Upper lobe of right lung (tissue), 1 donor: ENCODE data around the gene SPOCK1. TPM values are rescaled to one million over a fixed set of nuclear protein-coding genes. Genes with fewer than 3 reads are reported as not detected.

Experiments used
- ATAC-seq: fragments of 200-7000 bp; cut with Tn5 transposase; one replicate; pipeline ENCODE4 v1.9.1; 2020; ENCODE audit warnings: mild to moderate bottlenecking, moderate library complexity
- DNase-seq: peaks from one replicate; pipeline ENCODE4 v3.0.0-alpha.2; 2020
- H3K27ac ChIP-seq: fragments of 200-600 bp; one replicate; pipeline ENCODE4 v1.8.0; 2022
- H3K27me3 ChIP-seq: fragments of 200-600 bp; one replicate; pipeline ENCODE4 v1.8.0; 2022; ENCODE audit warnings: mild to moderate bottlenecking
- H3K36me3 ChIP-seq: fragments of 200-600 bp; one replicate; pipeline ENCODE4 v1.8.0; 2022
- H3K4me1 ChIP-seq: fragments of 200-600 bp; one replicate; pipeline ENCODE4 v1.8.0; 2022
- H3K4me3 ChIP-seq: fragments of 200-600 bp; one replicate; pipeline ENCODE4 v1.8.0; 2022; ENCODE audit warnings: mild to moderate bottlenecking
- H3K9me3 ChIP-seq: fragments of 200-600 bp; one replicate; pipeline ENCODE4 v1.8.0; 2022
- intact Hi-C: fragments of 100-400 bp; cut with DNase I; formaldehyde crosslinking; loops from one replicate; pipeline ENCODE4 v1.11.0; 2022
- total RNA-seq: library from RNA; stranded (reverse); fragmentation: NEBNext Ultra II Directional; extraction: Animal tissue kit (Norgen Biotek cat#: 25700); gene quantifications from one replicate; pipeline ENCODE4 v1.2.1, GENCODE V29; 2021
- TF ChIP-seq, protein P1 (sequence below): fragments of 200-600 bp; IDR thresholded peaks from one replicate; pipeline ENCODE4 v1.8.0; 2022; ENCODE audit warnings: antibody characterized with exemption
- donor health status: DM: no; HTN: yes; CAD: no; lungs with severe emphysema.

SPOCK1 gene
- total RNA-seq, 1 donor from 2014 or later = 4.0 TPM

- intact Hi-C loops = no loop called here
- Histone ChIP-seq H3K27ac (no peak overlapping the region), H3K36me3 (no peaks in the 10 kb centered on the region), H3K4me3 (no peak overlapping the region), H3K4me1 (no peaks in the 10 kb centered on the region), H3K9me3 (no peaks in the 10 kb centered on the region), H3K27me3 (no peaks in the 10 kb centered on the region)
- ATAC-seq = no peak
- DNase-seq = no peak
- TF ChIP-seq, protein P1, sequence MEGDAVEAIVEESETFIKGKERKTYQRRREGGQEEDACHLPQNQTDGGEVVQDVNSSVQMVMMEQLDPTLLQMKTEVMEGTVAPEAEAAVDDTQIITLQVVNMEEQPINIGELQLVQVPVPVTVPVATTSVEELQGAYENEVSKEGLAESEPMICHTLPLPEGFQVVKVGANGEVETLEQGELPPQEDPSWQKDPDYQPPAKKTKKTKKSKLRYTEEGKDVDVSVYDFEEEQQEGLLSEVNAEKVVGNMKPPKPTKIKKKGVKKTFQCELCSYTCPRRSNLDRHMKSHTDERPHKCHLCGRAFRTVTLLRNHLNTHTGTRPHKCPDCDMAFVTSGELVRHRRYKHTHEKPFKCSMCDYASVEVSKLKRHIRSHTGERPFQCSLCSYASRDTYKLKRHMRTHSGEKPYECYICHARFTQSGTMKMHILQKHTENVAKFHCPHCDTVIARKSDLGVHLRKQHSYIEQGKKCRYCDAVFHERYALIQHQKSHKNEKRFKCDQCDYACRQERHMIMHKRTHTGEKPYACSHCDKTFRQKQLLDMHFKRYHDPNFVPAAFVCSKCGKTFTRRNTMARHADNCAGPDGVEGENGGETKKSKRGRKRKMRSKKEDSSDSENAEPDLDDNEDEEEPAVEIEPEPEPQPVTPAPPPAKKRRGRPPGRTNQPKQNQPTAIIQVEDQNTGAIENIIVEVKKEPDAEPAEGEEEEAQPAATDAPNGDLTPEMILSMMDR = no peak
Observed at GRCh38 chr5:137051161-137051560, 448.0 kb downstream of the SPOCK1 start.

- Histone ChIP-seq H3K4me3 (no peak overlapping the region), H3K27me3 (no peaks in the 10 kb centered on the region), H3K4me1 (no peaks in the 10 kb centered on the region), H3K27ac (no peak overlapping the region), H3K9me3 (no peaks in the 10 kb centered on the region), H3K36me3 (no peaks in the 10 kb centered on the region)
- TF ChIP-seq, protein P1 = no peak
- DNase-seq = no peak
- intact Hi-C loops = no loop called here
- ATAC-seq = no peak
Observed at GRCh38 chr5:137040641-137041340, 458.3 kb downstream of the SPOCK1 start.

GRCh38 chr5:137040024-137040423 is 459.1 kb downstream of the SPOCK1 start:
- H3K36me3 ChIP-seq = no peaks in the 10 kb centered on the region
- no peak overlapping the region for H3K4me3 ChIP-seq
- no peaks in the 10 kb centered on the region for H3K27me3 ChIP-seq
- intact Hi-C loops = no loop called here
- DNase-seq = no peak
- H3K27ac ChIP-seq = no peak overlapping the region
- no peak for ATAC-seq
- TF ChIP-seq, protein P1 = no peak
- no peaks in the 10 kb centered on the region for H3K9me3 ChIP-seq
- H3K4me1 ChIP-seq = no peaks in the 10 kb centered on the region

DNA sequence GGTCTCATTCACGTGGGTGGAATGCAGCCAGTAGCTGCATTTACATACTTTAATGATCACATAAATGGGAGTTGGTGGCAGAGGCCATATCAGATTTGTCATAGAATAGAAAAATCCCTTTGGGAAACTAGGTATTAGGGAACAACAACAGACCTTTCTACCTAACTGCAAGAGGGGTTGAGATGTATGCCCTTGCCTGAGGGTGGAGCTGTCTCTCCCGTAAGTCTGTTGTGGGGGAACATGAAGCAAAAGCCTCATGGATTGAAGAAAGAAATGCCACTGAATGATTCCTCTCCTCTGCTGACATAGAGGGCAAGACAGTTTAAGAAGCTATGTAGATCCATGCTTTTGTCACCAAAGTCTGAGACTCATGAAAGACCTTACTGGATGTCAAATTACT is 461.3 kb downstream of the SPOCK1 start:
- no peaks in the 10 kb centered on the region for H3K36me3 ChIP-seq
- intact Hi-C loops = no loop called here
- H3K27me3 ChIP-seq = no peaks in the 10 kb centered on the region
- H3K27ac ChIP-seq = no peak overlapping the region
- H3K4me3 ChIP-seq = no peak overlapping the region
- ATAC-seq = no peak
- no peaks in the 10 kb centered on the region for H3K9me3 ChIP-seq
- H3K4me1 ChIP-seq = no peaks in the 10 kb centered on the region
- no peak for DNase-seq
- TF ChIP-seq, protein P1 = no peak

DNA sequence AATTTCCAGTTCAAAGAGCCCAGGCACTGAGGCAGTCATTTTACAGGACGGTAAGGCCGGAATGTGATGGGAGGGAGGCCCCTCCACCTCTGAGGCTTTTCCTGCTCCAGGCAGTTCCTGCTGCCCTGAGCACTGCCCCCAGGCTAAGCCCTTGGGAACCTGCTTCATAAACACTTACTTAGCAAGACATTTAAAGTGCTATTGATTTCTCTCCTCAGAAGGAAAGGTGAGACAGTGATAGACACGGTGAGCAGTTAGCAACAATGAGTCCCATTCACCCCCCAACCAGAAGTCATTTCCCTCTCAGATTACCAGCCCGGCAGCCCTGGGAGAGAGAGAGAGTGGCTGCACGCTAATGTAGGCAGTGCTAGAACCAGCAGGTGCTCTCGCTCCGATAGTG is 462.5 kb downstream of the SPOCK1 start:
- no peak for ATAC-seq
- H3K27ac ChIP-seq = no peak overlapping the region
- H3K9me3 ChIP-seq = no peaks in the 10 kb centered on the region
- TF ChIP-seq, protein P1 = no peak
- intact Hi-C loops = no loop called here
- H3K27me3 ChIP-seq = peaks cover 3% of the 10 kb centered on the region
- no peaks in the 10 kb centered on the region for H3K4me1 ChIP-seq
- no peaks in the 10 kb centered on the region for H3K36me3 ChIP-seq
- no peak for DNase-seq
- H3K4me3 ChIP-seq = no peak overlapping the region

DNA sequence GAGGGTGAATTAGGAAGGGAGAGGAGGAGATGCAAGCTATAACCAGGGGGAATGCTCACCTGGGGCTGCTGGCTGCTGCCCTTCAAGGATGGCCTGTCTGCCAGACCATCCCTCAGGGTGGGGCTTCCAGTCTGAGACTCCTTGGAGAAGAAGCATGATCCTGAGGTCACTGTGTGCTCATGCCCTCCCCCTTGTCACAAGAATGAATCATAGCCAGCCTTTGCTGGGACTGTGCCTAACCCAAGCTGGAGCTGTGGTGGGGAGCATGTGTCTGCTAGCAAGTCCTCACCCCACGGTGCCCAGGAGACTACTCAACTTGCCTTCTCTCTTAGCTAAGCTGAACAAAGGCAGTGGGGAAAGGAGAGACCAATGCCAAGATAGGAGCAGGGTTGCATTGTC is 463.6 kb downstream of the SPOCK1 start:
- no peak for DNase-seq
- Histone ChIP-seq H3K9me3 (no peaks in the 10 kb centered on the region), H3K4me3 (no peak overlapping the region), H3K27me3 (peaks cover 3% of the 10 kb centered on the region), H3K36me3 (no peaks in the 10 kb centered on the region), H3K4me1 (no peaks in the 10 kb centered on the region), H3K27ac (no peak overlapping the region)
- intact Hi-C loops = no loop called here
- ATAC-seq = no peak
- TF ChIP-seq, protein P1 = no peak
